GDM1 (cell line): ENCODE measurements around the gene MLPH.

Experiments used
- DNase-seq: peaks from one replicate; lab custom pipeline; 2025; lab: John Stamatoyannopoulos, UW

Gene MLPH, protein sequence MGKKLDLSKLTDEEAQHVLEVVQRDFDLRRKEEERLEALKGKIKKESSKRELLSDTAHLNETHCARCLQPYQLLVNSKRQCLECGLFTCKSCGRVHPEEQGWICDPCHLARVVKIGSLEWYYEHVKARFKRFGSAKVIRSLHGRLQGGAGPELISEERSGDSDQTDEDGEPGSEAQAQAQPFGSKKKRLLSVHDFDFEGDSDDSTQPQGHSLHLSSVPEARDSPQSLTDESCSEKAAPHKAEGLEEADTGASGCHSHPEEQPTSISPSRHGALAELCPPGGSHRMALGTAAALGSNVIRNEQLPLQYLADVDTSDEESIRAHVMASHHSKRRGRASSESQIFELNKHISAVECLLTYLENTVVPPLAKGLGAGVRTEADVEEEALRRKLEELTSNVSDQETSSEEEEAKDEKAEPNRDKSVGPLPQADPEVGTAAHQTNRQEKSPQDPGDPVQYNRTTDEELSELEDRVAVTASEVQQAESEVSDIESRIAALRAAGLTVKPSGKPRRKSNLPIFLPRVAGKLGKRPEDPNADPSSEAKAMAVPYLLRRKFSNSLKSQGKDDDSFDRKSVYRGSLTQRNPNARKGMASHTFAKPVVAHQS

DNA sequence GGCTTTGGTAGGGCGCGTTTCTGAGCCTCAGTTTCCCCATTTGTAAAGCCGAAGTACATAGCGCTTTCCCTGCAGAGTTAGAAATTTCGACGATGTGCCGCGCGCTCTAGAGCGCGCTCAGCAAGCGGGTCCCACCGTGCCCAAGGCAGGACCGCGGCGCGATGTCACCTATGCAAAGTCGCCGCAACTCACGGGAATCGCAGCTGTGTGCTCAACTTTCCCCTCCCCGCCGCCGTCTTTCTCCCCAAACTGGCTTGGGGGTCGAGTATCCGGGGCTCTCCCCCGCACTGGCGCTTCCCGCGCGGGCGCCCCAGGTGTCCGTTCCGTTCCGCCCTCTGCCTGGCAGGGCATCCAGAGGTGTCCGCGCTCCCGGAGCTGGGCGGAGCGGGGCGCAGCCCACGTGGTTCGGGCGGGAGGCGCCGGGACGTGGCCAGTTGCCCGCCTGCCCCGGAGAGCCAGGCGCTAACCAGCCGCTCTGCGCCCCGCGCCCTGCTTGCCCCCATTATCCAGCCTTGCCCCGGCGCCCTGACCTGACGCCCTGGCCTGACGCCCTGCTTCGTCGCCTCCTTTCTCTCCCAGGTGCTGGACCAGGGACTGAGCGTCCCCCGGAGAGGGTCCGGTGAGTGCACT, at the start of gene MLPH:
TSS of gene MLPH (plus strand) at position 433 of the 630 bp plus-strand sequence. CDS start 6,176 bp downstream, outside the sequence.
- no peak for DNase-seq

DNA sequence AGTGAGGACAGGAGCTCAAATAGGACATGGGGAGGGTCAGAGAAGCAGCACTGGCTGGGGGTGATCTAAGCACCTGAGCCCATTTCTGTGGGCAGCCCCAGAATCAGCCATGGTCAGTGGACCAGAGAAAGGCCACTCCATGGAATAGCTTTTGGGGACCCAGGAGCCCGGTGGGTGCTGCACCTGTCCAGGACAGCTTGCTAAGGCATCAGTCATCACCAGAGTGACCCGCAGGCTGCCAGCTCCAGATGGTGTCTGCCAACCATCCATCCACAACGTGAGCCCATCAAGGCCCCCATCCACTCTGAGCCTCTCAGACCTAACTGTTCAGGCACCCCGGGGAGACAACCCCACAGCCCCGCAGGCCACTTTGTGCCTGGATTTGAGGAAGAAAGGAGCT, 49.5 kb upstream of the MLPH start:
- no peak for DNase-seq

DNA sequence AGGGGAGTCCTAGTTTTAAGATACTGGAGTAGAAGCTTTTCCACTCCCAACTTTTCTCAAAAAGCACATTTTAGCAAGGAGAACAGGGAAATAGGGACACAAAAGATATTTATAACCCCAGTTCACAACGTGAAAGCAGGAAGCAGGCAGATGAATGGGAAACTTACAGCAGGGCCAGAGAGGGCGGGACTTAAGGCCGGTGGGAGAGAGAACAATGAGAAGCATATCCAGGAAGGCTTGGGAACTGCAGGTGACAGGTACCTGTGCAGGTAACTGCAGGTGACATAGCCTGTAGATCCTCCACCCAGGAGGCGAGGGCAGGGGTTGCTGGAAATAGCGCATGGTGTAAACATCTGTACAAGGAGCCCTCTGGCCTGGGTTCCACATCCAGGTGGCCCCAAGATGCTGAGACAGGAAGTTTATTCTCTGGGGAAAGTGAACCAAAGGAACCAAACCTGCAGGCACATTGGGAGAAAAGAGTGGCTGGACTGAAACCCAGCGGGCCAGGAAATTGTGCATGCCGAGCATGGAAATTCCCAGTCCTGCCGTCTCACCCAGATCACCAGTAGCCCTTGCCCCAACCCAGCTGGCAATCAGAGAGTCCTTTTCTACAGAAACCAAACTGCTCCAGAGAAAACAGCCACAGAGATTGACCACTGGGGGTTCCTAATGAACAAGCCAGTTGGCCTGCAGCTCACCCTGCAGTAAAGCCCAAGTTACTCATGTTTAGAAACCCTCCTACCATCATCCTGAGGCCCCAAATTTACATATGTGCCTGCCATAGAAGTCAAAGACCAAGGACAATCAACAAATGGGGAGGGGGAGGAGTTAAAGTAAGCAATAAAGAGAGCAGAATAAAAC, 48.7 kb upstream of the MLPH start:
- DNase-seq = no peak

DNA sequence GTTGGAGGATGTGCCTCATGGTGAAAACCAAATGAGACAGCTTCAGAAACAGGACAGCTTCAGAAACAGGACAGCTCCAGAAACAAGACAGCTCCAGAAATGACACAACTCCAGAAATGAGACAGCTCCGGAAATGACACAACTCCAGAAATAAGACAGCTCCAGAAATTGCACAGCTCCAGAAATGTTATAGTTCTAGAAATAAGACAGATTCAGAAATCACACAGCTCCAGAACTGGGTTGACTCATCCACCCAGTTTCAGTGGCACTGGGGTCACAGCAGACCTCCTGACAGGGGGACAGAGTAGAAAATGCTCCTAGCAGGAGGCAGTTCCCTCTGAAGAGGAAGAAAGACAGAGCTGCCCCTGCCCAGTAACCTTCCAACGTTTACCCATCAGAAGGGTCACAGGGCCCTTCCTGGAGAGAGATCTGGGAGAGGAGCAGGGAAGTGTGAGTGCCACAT, 46.2 kb upstream of the MLPH start:
- DNase-seq = no peak

DNA sequence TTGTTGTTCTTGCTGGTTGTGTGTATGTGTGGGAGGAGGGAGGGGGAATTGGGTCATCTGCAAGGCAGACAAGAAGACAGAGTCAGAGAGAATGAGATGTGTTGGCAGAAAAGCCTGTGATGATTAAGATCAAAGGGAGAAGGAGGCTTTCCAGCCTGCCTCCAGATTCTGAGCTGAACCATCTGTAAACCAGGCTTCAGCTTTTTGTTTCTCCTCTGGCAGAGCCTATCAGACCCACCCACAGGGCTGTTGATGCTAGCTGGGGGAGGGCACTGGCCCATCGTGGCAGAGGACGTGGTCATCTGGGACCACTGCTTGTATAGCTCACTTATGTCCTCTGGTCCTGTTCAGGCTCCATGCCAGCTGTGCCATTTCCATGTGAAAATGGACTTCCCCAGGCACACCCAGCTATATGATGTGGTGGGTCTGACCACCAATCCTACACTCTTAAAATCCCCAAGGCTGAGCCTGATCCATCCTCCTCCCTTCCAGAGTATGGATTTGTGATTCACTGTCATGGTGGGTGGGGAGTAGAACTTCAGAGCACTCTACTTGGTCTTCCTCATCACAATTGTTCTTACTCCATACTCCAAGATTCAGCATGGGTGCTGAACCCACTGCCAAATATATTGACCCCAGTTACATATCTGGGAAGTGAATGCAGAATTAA, 45.3 kb upstream of the MLPH start:
- DNase-seq = no peak

DNA sequence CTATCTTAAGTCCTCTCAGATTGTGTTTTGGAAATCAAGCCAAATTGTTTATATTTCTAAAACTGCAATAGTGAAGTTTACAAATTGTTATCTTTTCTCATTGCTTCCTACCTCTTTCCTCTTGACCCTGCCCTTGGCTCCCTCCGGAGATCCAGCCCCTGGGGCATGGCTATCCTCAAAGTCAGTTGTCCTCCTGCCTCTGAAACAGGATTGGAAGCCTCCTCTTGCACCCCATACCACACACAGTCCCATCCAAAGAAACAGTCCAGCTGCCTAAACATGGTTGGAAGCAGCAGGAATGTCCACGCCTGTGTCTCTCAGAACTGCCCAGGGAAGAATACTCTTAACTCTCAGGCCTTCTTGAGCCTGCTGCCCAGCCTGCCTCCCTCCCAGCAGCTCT, 43.0 kb upstream of the MLPH start:
- no peak for DNase-seq

DNA sequence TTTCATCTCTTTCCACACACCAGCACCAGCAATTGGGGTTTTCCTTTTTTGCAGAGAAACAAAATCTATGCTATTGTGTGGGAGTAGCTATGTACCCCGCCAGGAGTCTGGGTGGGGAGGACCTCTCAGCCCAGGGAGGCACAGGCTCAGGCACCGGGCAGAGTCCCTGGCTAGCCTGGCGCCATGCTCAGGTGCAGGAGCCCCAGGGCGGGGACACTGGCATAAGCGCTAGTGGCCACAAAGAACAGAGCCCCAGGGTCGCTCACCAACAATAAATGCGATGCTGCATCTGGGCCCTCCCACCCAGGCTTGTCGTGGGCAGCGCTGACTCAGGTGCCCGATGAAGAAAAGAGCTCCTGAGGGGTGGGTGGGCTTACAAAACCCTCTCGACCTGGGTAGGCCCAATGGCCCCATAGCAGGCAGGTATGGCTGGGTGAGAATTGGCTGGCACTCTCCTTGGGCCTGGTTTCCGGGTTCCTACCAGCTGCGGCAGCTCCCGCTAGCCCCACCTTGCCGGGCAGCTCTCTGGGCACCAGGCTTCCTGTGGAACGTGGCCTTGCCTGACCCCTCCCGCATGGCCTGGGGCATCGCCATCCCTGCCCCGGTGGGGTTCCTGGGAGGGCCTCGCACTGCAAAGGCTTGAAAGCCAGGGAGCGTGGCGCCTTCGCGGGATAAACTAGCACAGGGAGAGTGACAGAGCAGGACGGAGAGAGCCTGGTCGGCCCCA, 41.3 kb upstream of the MLPH start:
- no peak for DNase-seq

DNA sequence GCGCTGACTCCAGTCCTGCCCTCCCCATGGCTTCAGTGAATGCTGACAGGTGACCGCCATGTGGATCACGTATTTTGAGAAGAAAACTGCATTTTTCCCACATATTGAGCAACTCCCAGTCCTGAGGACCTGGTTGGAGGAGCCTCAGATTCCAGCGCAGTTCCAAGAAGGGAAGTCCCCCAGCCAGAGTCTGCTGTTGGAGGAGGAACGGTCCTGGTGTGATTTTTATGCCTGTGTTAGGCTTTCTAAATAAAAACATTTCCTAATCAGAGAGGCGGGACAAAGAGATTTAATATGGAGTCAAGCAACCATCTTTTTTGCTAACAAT, 40.7 kb upstream of the MLPH start:
- DNase-seq = no peak

DNA sequence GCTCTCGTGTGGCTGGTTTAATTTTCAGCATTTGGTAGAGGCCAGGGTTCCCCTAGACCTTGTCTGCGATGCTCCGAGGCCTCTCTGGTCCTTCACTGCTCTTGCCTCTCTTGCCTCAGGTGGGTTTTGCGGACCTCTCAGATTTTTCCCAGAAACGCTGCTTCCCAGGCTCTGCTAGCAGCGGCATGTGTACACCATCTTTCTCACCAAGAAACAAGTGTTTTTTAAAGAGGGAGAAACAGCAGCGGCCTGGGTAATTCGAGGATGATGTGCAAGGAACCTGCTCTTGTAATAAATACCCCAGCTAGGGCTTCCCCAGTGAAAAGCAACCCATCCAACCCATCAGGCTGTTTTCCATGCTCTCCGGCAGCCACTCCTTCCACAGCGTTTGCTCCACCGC, 39.6 kb upstream of the MLPH start:
- DNase-seq = no peak

DNA sequence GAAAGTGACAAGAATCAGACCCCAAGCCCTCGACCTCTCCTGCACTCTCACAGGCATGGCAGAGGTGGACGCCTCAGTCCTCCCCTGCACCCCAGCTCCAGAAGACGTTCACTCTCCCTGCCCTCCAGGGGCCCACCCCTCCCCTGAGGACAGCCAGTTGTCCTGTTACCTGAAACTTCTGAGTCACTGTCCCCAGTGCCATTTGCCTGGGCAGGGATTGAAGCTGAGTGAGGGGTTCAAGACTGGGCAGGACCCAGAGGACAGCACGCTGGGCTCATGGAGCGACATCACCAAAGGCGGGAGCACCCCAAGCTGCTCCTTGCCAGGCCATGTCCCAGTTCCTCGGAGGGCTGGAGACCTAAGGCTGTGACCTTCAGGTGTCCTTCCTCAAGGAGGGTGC, 38.9 kb upstream of the MLPH start:
- no peak for DNase-seq

DNA sequence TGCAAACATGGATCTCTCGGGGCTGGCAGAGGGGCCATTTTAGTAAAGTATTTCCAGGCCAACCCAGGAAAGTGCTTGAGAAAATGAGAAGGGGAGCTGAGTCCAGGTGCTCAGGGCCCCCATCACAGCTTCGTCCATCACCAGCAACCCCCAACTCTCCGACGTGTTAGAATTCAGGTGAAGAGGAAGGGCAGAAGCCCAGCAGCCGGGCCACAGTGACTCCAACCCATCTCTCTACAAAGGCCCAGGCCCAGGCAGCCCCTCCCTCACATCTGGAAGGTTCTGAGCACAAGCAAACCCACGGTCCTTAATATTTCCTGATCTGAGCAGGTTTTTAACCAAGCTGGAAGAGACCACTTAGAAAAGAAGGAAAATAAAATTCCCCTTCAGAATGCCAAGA, 38.4 kb upstream of the MLPH start:
- no peak for DNase-seq

DNA sequence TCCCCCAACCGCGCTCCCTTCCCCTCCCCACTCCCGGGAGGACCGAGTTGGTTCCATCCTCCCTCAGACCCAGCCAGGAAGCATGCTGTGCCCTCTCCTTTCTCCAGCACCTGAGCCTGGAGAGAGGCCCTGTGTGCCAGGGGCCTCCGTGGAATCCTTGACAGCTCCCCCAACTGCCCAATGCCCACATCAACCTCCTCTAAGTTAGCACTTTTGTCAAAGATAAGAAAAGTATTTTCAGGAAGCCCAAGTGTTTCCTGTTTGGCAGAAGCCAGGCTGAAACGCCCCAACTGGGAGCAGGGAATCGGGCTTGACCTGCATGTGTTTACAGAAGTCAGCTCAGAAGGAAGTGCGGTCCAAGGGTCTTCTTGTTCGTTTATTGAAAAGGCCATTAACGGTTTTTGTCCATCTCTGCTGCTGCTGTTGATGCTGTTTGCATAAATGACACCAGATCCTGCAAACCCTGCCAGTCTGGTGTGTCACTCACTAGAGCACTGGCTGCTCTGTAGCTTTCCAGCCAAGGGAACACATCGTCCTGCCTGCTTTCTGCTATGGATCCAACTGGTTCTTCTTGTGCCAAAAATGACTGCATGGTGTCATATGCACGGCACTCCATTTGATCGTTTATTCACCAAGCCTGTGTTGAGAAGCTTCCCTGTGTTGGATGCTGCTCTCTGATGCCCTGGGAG, 37.7 kb upstream of the MLPH start:
- peak; percentile 23 for DNase-seq

DNA sequence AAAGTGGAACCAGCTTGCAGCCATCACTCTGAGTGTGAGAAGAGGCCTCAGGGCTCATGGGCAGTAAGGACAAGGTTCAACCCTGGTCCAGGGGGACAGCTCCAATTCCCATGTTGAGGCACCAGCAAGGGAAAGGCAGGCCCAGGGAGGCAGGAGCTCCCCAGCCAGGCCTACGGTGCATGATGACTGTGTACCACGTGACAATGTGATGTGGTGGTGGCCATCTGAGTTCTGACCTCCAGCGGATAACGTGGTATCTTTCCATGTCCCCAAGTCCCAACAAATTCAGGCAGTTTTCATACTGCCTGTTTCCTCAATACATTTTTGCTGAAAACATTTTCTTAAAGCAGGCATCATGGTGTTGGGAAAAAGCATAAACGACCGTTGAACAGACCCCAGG, 36.9 kb upstream of the MLPH start:
- no peak for DNase-seq

DNA sequence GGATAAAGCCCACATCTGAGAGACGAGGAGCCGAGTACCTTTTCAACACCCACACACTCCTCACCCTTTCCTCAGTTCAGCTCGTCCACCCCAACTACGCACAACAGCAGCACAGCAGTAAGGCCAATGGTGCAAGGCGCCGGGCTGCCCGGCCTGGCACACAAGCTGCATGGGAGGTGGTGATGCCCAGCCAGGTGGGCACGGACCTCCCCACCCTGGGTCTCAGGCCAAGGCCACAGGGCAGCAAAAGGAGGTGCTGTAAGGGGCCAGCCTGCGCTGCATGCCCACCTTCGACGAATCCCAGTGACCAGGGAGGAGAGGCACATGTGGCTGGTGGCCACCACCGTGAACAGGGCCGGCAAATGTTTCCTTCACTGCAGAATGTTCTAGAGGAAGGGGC, 36.5 kb upstream of the MLPH start:
- no peak for DNase-seq

DNA sequence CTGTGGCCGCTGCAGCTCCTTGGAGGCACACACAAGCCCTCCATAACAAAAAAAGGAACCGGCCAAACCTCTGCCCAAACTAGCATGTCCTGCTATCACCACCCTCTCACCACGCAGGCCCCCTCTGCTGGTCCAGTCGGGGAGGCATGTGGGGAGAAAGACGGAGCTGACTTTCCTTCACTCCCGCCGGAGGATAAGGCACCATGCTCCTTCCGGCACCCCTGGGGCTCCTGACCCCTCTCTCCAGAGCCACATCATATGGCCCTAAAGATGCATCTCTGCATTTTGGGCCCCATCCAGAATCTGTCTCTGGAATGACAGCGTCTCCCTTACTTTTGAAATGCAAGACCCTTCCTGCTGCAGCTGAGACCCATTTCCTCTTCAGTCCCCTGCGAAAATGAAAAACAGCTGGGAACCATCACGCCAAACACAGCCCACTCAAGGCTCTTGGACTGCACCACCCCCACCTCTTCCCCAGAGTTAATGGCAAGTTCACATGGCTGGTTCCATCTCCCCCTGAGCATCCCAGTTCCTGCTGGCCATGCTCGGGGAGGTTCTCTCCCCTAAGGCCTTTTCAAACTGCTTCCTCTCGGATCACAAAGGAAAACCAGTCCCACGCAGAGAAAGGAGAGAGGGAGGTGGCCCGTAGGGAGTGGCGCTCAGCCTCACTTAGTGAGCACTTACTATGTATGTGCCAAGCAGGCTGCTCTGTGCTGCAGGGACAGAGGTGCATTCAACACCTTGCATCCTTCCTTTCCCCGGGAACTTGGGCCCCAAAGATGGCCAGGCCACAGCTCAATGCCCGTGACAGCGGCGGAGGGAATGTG, 35.2 kb upstream of the MLPH start:
- DNase-seq = no peak

DNA sequence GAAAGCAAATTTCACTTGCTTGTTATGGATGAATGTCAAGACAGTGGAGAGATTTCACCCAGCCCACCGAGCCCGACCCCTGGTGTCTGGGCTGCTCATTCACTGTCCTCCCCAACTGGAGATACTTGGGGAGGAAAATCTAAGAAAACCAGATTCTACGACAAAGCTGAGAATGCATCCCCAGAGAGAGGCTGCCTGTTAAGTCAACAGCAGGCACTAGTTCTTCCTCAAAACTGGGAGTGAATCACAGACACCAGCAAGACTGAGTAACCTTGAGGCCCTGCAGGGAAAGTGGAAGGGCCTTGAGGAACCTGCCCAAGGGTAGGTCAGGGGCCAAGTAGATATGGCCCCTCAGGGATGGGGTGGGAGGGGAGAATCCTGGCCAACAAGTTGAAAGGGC, 34.2 kb upstream of the MLPH start:
- DNase-seq = no peak

DNA sequence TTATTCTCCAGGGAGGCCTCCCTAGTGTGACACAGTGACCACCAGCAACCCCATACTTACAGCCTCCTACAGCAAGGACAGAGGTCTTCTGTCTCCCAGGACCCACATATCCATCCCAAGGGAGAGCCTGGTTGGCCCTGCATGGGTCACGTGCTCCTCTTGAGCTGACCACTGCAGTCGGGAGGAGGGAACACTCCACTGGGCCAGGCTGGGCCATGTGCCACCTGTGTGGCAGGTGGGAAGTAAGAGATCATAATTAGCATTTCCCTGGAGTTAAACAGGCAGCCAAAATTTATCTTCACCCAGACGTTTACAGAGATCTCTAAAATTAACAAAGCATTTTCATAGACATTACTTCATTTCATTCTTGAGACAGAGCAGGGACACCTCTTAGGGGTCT, 33.4 kb upstream of the MLPH start:
- DNase-seq = no peak

DNA sequence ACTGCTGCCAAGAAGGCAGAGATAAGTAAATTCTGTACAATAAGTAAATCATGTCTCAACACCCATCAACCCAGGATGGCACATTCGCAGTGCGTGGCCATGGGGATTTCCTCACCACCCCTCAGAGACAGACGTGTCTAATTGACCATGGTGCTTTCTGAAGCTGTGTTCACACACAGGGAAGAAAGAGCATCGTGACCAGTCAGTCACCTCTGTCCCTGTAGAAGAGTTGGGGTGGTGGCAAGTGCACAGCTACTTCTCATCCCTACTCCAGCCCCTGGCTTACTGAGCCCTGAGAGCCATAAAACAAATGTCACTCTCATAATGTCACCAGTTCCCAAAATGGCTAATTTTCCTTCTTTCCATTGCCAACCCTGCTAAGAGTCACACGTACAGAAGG, 31.3 kb upstream of the MLPH start:
- DNase-seq = no peak

DNA sequence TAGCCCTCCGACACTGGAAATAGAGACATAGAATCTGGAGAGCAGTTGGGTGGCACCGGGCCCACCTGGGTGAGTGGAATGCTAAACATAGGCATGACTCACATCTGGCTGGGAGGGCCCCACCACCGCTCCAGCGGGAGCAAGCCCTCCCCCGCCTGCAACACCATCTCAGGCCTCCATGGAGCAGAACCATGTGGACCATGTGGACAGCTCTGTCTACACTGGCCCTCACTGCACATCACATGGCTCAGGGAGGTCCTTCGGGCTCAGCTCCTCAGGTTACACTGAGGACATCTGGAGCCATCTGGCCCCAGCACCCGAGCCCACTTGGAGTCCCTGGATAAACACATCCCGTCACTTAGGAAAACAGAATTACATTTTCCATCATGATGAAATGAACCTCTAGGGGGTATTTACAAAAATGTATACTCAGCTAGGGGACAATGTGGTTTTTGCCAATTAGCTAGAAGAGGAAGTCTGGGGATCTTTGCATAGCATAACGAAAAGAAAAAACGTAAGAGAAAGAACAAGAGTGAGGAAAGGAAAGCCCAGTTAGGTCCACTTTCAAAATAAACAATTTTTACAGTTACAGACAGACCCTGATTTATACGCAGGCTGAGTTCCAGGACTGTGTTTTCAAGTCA, 30.7 kb upstream of the MLPH start:
- DNase-seq = no peak
